ENCODE measurements around the gene SLC12A3. TPM values are rescaled to one million over a fixed set of nuclear protein-coding genes. Genes with fewer than 3 reads are reported as not detected.
"Not testable (repeated sequence)": the region's sequence is repeated elsewhere in the genome, so short reads cannot be mapped to it uniquely, and the experiment has no call there.

SLC12A3 gene
- total RNA-seq, 2 experiments from 2014 or later = not detected

- not testable (repeated sequence) for H3K4me3 Mint-ChIP-seq; H3K36me3 Mint-ChIP-seq (ENCODE audit: low read depth)
- CTCF ChIA-PET = interaction anchor here (0.9 kb wide), 1 partner anchor 18 kb away, joined by 3 read pairs; no protein-coding TSS in a partner anchor
Measured at GRCh38 chr16:56884929-56885328, 19.9 kb downstream of the SLC12A3 start.

DNA sequence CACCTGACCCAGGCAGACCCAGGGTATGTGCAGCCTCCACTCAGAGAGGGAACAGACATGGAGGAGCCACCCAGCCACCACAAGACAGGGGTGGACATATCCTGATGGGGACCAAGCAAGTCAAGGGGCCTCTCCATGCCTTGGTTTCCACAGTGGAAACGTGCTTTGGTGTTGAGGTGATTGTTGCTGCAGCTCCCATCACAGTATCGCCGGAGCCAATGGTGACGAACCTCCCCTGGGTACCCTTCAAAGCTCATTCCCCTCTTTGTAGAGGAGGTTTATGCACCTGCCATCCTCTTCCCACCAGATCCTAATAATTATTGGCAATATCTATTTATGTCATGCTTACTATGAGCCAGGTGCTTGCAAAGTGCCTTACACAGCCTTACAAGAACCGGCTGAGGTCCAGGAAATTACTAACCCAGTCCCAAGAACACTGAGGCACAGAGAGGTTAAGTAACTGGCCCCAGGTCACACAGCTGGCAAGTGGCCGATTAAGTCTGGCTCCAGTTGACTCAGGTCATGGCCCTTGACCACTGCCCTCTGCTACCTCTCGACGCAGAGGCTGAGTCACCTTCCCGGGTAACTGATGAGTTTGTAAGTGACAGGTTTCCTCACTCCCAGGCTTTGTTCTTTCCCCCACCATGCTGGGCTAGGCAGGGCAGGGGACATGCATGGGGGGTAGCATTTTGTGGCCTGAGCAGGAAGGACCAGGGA lies 20.6 kb downstream of the SLC12A3 start:
- Mint-ChIP-seq H3K4me1 (ENCODE audit: low read depth) (no peaks in the 10 kb centered on the region), H3K9me3 (no peaks in the 10 kb centered on the region), H3K27ac (no peak overlapping the region), H3K27me3 (ENCODE audit: low read depth) (no peaks in the 10 kb centered on the region), H3K4me3 (no peak overlapping the region), H3K36me3 (ENCODE audit: low read depth) (no peaks in the 10 kb centered on the region)
- no peak for DNase-seq
- intact Hi-C loops (cut with micrococcal nuclease) = no loop called here
- CTCF ChIA-PET = no interaction called here

More at GRCh38 chr16:56884929-56885328, 19.9 kb downstream of the SLC12A3 start:
- DNase-seq; intact Hi-C loops (cut with micrococcal nuclease); H3K27me3 Mint-ChIP-seq (ENCODE audit: low read depth); H3K9me3 Mint-ChIP-seq; H3K27ac Mint-ChIP-seq; H3K4me1 Mint-ChIP-seq (ENCODE audit: low read depth): not testable (repeated sequence)

GRCh38 chr16:56886296-56886695 lies 21.3 kb downstream of the SLC12A3 start:
- intact Hi-C loops (cut with micrococcal nuclease) = no loop called here
- Mint-ChIP-seq H3K9me3 (no peaks in the 10 kb centered on the region), H3K27me3 (ENCODE audit: low read depth) (no peaks in the 10 kb centered on the region), H3K36me3 (ENCODE audit: low read depth) (no peaks in the 10 kb centered on the region), H3K4me1 (ENCODE audit: low read depth) (no peaks in the 10 kb centered on the region), H3K27ac (no peak overlapping the region), H3K4me3 (no peak overlapping the region)
- DNase-seq = no peak
- CTCF ChIA-PET = no interaction called here

DNA sequence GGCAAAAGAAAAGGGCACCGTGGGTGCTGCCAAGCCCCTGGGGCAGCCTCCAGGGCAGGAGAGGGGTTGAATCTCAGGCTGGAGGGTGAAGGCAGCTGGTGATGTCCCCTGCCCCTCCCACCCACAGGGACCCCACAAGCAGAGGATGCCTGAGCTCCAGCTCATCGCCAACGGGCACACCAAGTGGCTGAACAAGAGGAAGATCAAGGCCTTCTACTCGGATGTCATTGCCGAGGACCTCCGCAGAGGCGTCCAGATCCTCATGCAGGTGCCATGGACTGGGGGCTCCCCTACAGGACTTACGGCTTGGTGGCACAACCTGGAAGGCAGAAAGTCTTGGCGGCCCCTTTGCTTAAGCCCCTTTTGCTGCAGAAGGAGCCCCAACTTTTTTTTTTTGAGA lies 21.8 kb downstream of the SLC12A3 start:
- CTCF ChIA-PET = no interaction called here
- Mint-ChIP-seq H3K27me3 (ENCODE audit: low read depth) (no peaks in the 10 kb centered on the region), H3K9me3 (no peaks in the 10 kb centered on the region), H3K36me3 (ENCODE audit: low read depth) (no peaks in the 10 kb centered on the region), H3K4me1 (ENCODE audit: low read depth) (no peaks in the 10 kb centered on the region), H3K27ac (no peak overlapping the region), H3K4me3 (no peak overlapping the region)
- no peak for DNase-seq
- intact Hi-C loops (cut with micrococcal nuclease) = no loop called here

GRCh38 chr16:56888806-56889205 lies 23.8 kb downstream of the SLC12A3 start:
- CTCF ChIA-PET = no interaction called here
- no peak for DNase-seq
- Mint-ChIP-seq H3K36me3 (ENCODE audit: low read depth) (no peaks in the 10 kb centered on the region), H3K9me3 (no peaks in the 10 kb centered on the region), H3K4me3 (no peak overlapping the region), H3K4me1 (ENCODE audit: low read depth) (no peaks in the 10 kb centered on the region), H3K27ac (no peak overlapping the region), H3K27me3 (ENCODE audit: low read depth) (no peaks in the 10 kb centered on the region)
- intact Hi-C loops (cut with micrococcal nuclease) = no loop called here

DNA sequence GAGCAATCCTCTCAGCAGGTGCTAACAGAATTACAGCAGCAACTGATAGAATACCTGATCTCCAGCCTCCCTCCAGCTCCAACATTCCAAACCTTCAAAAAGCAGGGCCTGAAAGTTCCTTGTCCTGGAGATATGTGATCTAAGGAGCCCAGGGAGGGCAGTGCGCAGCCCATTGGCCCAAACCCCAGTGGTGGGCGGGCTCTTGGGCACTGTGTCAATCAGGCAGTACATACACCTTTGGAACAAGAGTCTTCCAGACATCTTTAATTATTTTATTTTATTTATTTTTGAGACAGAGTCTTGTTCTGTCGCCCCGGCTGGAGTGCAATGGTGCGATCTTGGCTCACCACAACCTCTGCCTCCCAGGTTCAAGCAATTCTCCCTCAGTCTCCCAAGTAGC lies 24.2 kb downstream of the SLC12A3 start:
- Mint-ChIP-seq H3K27ac (no peak overlapping the region), H3K9me3 (no peaks in the 10 kb centered on the region), H3K4me3 (no peak overlapping the region), H3K27me3 (ENCODE audit: low read depth) (no peaks in the 10 kb centered on the region), H3K36me3 (ENCODE audit: low read depth) (no peaks in the 10 kb centered on the region), H3K4me1 (ENCODE audit: low read depth) (no peaks in the 10 kb centered on the region)
- intact Hi-C loops (cut with micrococcal nuclease) = no loop called here
- no peak for DNase-seq
- CTCF ChIA-PET = interaction anchor here (0.6 kb wide), 1 partner anchor 276 kb away, joined by 4 read pairs; no protein-coding TSS in a partner anchor

- CTCF ChIA-PET = no interaction called here
- Mint-ChIP-seq H3K9me3 (no peaks in the 10 kb centered on the region), H3K27ac (no peak overlapping the region)
Measured at GRCh38 chr16:56891685-56892084, 26.7 kb downstream of the SLC12A3 start.

DNA sequence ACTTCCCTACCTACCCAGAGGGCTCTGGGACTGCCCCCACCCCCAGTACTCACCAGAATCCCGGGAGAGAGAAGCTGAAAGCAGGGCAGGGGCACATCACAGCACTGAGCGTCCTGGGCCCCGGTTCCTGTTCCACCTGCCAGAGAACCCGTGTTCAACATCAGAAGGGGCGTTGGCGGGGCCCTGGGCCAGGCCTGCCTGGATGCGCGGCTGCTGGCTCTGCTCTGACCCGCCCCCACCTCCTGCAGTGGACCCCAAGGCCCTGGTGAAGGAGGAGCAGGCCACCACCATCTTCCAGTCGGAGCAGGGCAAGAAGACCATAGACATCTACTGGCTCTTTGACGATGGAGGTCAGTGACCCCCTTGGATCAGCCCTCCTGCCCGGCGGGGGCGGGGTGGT lies 27.7 kb downstream of the SLC12A3 start:
- H3K9me3 Mint-ChIP-seq = no peaks in the 10 kb centered on the region
- no peak overlapping the region for H3K4me3 Mint-ChIP-seq
- CTCF ChIA-PET = interaction anchor here (0.8 to 1.2 kb wide), 2 partner anchors 17 to 272 kb away, joined by 3 to 4 read pairs; no protein-coding TSS in a partner anchor
- no peaks in the 10 kb centered on the region for H3K4me1 Mint-ChIP-seq (ENCODE audit: low read depth)
- no peak for DNase-seq
- intact Hi-C loops (cut with micrococcal nuclease) = no loop called here
- no peaks in the 10 kb centered on the region for H3K27me3 Mint-ChIP-seq (ENCODE audit: low read depth)
- H3K36me3 Mint-ChIP-seq (ENCODE audit: low read depth) = no peaks in the 10 kb centered on the region
- no peak overlapping the region for H3K27ac Mint-ChIP-seq

More at GRCh38 chr16:56891685-56892084, 26.7 kb downstream of the SLC12A3 start:
- no peaks in the 10 kb centered on the region for H3K27me3 Mint-ChIP-seq (ENCODE audit: low read depth)
- intact Hi-C loops (cut with micrococcal nuclease) = no loop called here
- DNase-seq = no peak
- no peak overlapping the region for H3K4me3 Mint-ChIP-seq
- H3K36me3 Mint-ChIP-seq (ENCODE audit: low read depth) = no peaks in the 10 kb centered on the region
- H3K4me1 Mint-ChIP-seq (ENCODE audit: low read depth) = no peaks in the 10 kb centered on the region

GRCh38 chr16:56894331-56894917 lies 29.4 kb downstream of the SLC12A3 start:
- Mint-ChIP-seq H3K27me3 (ENCODE audit: low read depth) (no peaks in the 10 kb centered on the region), H3K9me3 (no peaks in the 10 kb centered on the region), H3K4me1 (ENCODE audit: low read depth) (peaks cover 10% of the 10 kb centered on the region), H3K4me3 (no peak overlapping the region), H3K27ac (no peak overlapping the region), H3K36me3 (ENCODE audit: low read depth) (no peaks in the 10 kb centered on the region)
- intact Hi-C loops (cut with micrococcal nuclease) = no loop called here
- DNase-seq = no peak
- CTCF ChIA-PET = interaction anchor here (0.7 kb wide), 1 partner anchor 197 kb away, joined by 5 read pairs; no protein-coding TSS in a partner anchor

- Mint-ChIP-seq H3K27ac (no peak overlapping the region), H3K4me3 (no peak overlapping the region), H3K4me1 (ENCODE audit: low read depth) (peaks cover 19% of the 10 kb centered on the region), H3K9me3 (no peaks in the 10 kb centered on the region), H3K36me3 (ENCODE audit: low read depth) (no peaks in the 10 kb centered on the region), H3K27me3 (ENCODE audit: low read depth) (no peaks in the 10 kb centered on the region)
- no peak for DNase-seq
- intact Hi-C loops (cut with micrococcal nuclease) = no loop called here
- CTCF ChIA-PET = interaction anchor here (0.7 kb wide), 1 partner anchor 1223 kb away, joined by 3 read pairs; no protein-coding TSS in a partner anchor
Measured at GRCh38 chr16:56895813-56896212, 30.8 kb downstream of the SLC12A3 start.

- Mint-ChIP-seq H3K4me1 (ENCODE audit: low read depth) (peaks cover 19% of the 10 kb centered on the region), H3K36me3 (ENCODE audit: low read depth) (no peaks in the 10 kb centered on the region), H3K27ac (no peak overlapping the region), H3K4me3 (no peak overlapping the region), H3K27me3 (ENCODE audit: low read depth) (no peaks in the 10 kb centered on the region), H3K9me3 (no peaks in the 10 kb centered on the region)
- CTCF ChIA-PET = interaction anchor here (0.7 kb wide), 1 partner anchor 1222 kb away, joined by 3 read pairs; no protein-coding TSS in a partner anchor
- no peak for DNase-seq
- intact Hi-C loops (cut with micrococcal nuclease) = no loop called here
Measured at GRCh38 chr16:56896244-56896643, 31.2 kb downstream of the SLC12A3 start.

DNA sequence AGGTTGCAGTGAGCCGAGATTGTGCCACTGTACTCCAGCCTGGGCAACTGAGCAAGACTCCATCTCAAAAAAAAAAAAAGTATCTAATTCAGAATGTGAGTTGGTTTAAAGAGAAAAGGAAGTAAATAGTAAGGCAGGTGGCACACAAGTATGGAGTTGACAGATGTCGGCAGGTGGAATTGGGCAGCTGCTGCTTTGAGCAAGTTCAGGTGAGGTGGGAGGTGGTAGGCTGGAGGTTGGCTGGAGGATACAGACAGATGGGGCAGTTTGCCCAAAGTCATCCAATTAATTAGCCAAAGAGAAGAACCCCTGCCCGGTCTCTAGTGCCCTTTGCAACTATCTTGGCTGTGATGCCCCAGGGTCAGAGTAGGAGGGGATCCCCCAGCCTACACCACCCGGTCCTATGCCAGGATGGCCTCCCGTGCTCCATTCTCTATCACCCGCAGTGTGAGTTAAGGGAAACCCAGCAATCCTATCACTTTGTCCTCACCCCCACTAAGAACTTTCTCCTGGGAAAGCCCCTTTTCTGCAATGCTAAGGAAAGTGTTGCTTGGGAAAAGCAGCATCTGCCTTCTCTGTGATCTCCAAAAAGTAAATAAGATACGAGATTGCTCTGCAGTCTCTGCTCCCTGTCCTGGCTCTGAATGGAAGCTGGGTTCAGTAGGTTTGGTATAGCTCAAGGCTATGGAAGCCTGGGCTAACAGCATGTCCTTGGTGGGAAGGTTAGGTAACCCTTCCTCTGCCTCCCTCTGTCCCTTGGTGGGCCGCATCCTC lies 32.2 kb downstream of the SLC12A3 start:
- no peak overlapping the region for H3K27ac Mint-ChIP-seq
- H3K27me3 Mint-ChIP-seq (ENCODE audit: low read depth) = no peaks in the 10 kb centered on the region
- H3K4me3 Mint-ChIP-seq = no peak overlapping the region
- no peaks in the 10 kb centered on the region for H3K9me3 Mint-ChIP-seq
- no peaks in the 10 kb centered on the region for H3K36me3 Mint-ChIP-seq (ENCODE audit: low read depth)
- no peak for DNase-seq
- H3K4me1 Mint-ChIP-seq (ENCODE audit: low read depth) = peaks cover 19% of the 10 kb centered on the region
- CTCF ChIA-PET = interaction anchor here (0.5 kb wide), 1 partner anchor 356 kb away, joined by 7 read pairs; no protein-coding TSS in a partner anchor
- intact Hi-C loops (cut with micrococcal nuclease) = no loop called here

Measured in activated naive CD4-positive, alpha-beta T cell treated with anti-CD3 and anti-CD28 coated beads for 36 hours (primary cell).